IPS-18a (cell line): Measurements from ENCODE around the gene DHX57.
"Not testable (repeated sequence)": the region's sequence is repeated elsewhere in the genome, so short reads cannot be mapped to it uniquely, and the experiment has no call there.

ENCODE experiments used
- H3K27ac ChIP-seq: one replicate; pipeline ENCODE4 v1.5.1; 2013; ENCODE audit warnings: low read length
- H3K27me3 ChIP-seq: one replicate; pipeline ENCODE4 v1.6.1; 2013; ENCODE audit warnings: mild to moderate bottlenecking, low read length; ENCODE audit not compliant: control insufficient read depth, insufficient read depth
- H3K36me3 ChIP-seq: one replicate; pipeline ENCODE4 v1.6.1; 2013; ENCODE audit warnings: low read depth, low read length; ENCODE audit not compliant: control insufficient read depth
- H3K4me1 ChIP-seq: one replicate; pipeline ENCODE4 v1.6.1; 2013; ENCODE audit warnings: low read depth, low read length; ENCODE audit not compliant: control insufficient read depth
- H3K4me3 ChIP-seq: one replicate; pipeline ENCODE4 v1.5.1; 2013; ENCODE audit warnings: low read length
- H3K9ac ChIP-seq: one replicate; pipeline ENCODE4 v1.6.1; 2013; ENCODE audit warnings: mild to moderate bottlenecking, low read length, moderate library complexity
- H3K9me3 ChIP-seq: one replicate; pipeline ENCODE4 v1.6.1; 2013; ENCODE audit warnings: low read depth, low read length; ENCODE audit not compliant: control insufficient read depth

Gene DHX57

GRCh38 chr2:38792751-38793150 is 83.0 kb downstream of the DHX57 start:
- peaks cover 5% of the 10 kb centered on the region for H3K36me3 ChIP-seq
- no peak overlapping the region for H3K27ac ChIP-seq
- no peaks in the 10 kb centered on the region for H3K27me3 ChIP-seq
- H3K4me3 ChIP-seq = no peak overlapping the region
- no peak overlapping the region for H3K9ac ChIP-seq
- no peaks in the 10 kb centered on the region for H3K9me3 ChIP-seq
- H3K4me1 ChIP-seq = no peaks in the 10 kb centered on the region

GRCh38 chr2:38792321-38792720 is 83.4 kb downstream of the DHX57 start:
- not testable (repeated sequence) for H3K4me3 ChIP-seq, H3K9ac ChIP-seq, H3K27me3 ChIP-seq, H3K9me3 ChIP-seq, H3K27ac ChIP-seq, H3K4me1 ChIP-seq, H3K36me3 ChIP-seq

- H3K27me3 ChIP-seq = no peaks in the 10 kb centered on the region
- H3K27ac ChIP-seq = no peak overlapping the region
- no peaks in the 10 kb centered on the region for H3K36me3 ChIP-seq
- no peak overlapping the region for H3K9ac ChIP-seq
- no peaks in the 10 kb centered on the region for H3K4me1 ChIP-seq
- no peaks in the 10 kb centered on the region for H3K9me3 ChIP-seq
- no peak overlapping the region for H3K4me3 ChIP-seq
Measured at GRCh38 chr2:38791744-38792143, 84.0 kb downstream of the DHX57 start.

- Histone ChIP-seq H3K36me3 (no peaks in the 10 kb centered on the region), H3K9ac (no peak overlapping the region), H3K4me1 (no peaks in the 10 kb centered on the region), H3K4me3 (no peak overlapping the region), H3K9me3 (no peaks in the 10 kb centered on the region), H3K27me3 (no peaks in the 10 kb centered on the region), H3K27ac (no peak overlapping the region)
Measured at GRCh38 chr2:38789691-38790090, 86.0 kb downstream of the DHX57 start.

- H3K9me3 ChIP-seq = no peaks in the 10 kb centered on the region
- no peak overlapping the region for H3K4me3 ChIP-seq
- H3K27me3 ChIP-seq = no peaks in the 10 kb centered on the region
- H3K9ac ChIP-seq = no peak overlapping the region
- H3K4me1 ChIP-seq = no peaks in the 10 kb centered on the region
- H3K36me3 ChIP-seq = no peaks in the 10 kb centered on the region
- H3K27ac ChIP-seq = no peak overlapping the region
Measured at GRCh38 chr2:38788306-38788705, 87.4 kb downstream of the DHX57 start.

GRCh38 chr2:38783586-38783985 is 92.1 kb downstream of the DHX57 start:
- Histone ChIP-seq H3K9me3 (no peaks in the 10 kb centered on the region), H3K4me1 (peaks cover 3% of the 10 kb centered on the region), H3K27ac (no peak overlapping the region), H3K4me3 (no peak overlapping the region), H3K36me3 (peaks cover 6% of the 10 kb centered on the region), H3K27me3 (no peaks in the 10 kb centered on the region), H3K9ac (peak overlapping the region; percentile 7)

GRCh38 chr2:38778687-38779082 is 97.0 kb downstream of the DHX57 start:
- Histone ChIP-seq H3K4me3 (peak overlapping the region; percentile 99), H3K27ac (peak overlapping the region; percentile 29), H3K4me1 (peaks cover 4% of the 10 kb centered on the region), H3K27me3 (peaks cover 8% of the 10 kb centered on the region), H3K36me3 (peaks cover 6% of the 10 kb centered on the region), H3K9me3 (no peaks in the 10 kb centered on the region), H3K9ac (peak overlapping the region; percentile 94)

GRCh38 chr2:38776531-38776930 is 99.2 kb downstream of the DHX57 start:
- no peak overlapping the region for H3K27ac ChIP-seq
- peaks cover 8% of the 10 kb centered on the region for H3K27me3 ChIP-seq
- H3K9me3 ChIP-seq = no peaks in the 10 kb centered on the region
- H3K36me3 ChIP-seq = peaks cover 3% of the 10 kb centered on the region
- peaks cover 4% of the 10 kb centered on the region for H3K4me1 ChIP-seq
- no peak overlapping the region for H3K4me3 ChIP-seq
- H3K9ac ChIP-seq = no peak overlapping the region

- peaks cover 4% of the 10 kb centered on the region for H3K4me1 ChIP-seq
- H3K4me3 ChIP-seq = no peak overlapping the region
- no peak overlapping the region for H3K27ac ChIP-seq
- H3K9me3 ChIP-seq = no peaks in the 10 kb centered on the region
- no peak overlapping the region for H3K9ac ChIP-seq
- H3K36me3 ChIP-seq = no peaks in the 10 kb centered on the region
- peaks cover 8% of the 10 kb centered on the region for H3K27me3 ChIP-seq
Measured at GRCh38 chr2:38775921-38776225, 99.9 kb downstream of the DHX57 start.

- Histone ChIP-seq H3K4me3 (no peak overlapping the region), H3K9ac (no peak overlapping the region), H3K27me3 (peaks cover 8% of the 10 kb centered on the region), H3K4me1 (peaks cover 4% of the 10 kb centered on the region), H3K9me3 (no peaks in the 10 kb centered on the region), H3K36me3 (no peaks in the 10 kb centered on the region), H3K27ac (no peak overlapping the region)
Measured at GRCh38 chr2:38775097-38775920, 100.4 kb downstream of the DHX57 start.

- H3K9ac ChIP-seq = no peak overlapping the region
- no peak overlapping the region for H3K27ac ChIP-seq
- peaks cover 8% of the 10 kb centered on the region for H3K27me3 ChIP-seq
- H3K9me3 ChIP-seq = no peaks in the 10 kb centered on the region
- H3K4me1 ChIP-seq = no peaks in the 10 kb centered on the region
- no peaks in the 10 kb centered on the region for H3K36me3 ChIP-seq
- no peak overlapping the region for H3K4me3 ChIP-seq
Measured at GRCh38 chr2:38771632-38772031, 104.1 kb downstream of the DHX57 start.

- H3K9me3 ChIP-seq = no peaks in the 10 kb centered on the region
- H3K9ac ChIP-seq = no peak overlapping the region
- no peak overlapping the region for H3K27ac ChIP-seq
- no peaks in the 10 kb centered on the region for H3K36me3 ChIP-seq
- H3K4me1 ChIP-seq = no peaks in the 10 kb centered on the region
- H3K4me3 ChIP-seq = no peak overlapping the region
- no peaks in the 10 kb centered on the region for H3K27me3 ChIP-seq
Measured at GRCh38 chr2:38765551-38765950, 110.2 kb downstream of the DHX57 start.
